ENCODE results near the gene TAC4.

TAC4 gene

DNA sequence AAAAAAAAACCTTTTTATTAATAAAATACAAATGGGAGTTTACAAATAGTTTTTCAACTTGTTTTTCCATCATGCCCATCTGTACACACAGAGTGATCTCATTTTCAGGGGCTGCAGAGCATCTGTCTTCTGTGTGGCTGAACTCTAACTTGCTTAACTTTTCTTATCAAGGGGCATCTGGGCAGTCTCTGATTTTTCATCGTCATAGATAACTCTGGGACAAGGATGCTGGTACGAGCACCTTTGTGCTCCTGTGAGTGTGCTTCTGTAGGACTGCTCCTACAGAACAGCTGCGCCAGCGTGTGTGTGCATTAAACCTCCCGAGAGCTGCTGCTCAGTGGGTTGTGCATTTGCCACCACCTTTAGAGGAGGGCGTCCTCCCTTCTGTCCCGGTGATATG, 34.6 kb upstream of the TAC4 start:
- Histone ChIP-seq H3K4me1 (ENCODE audit: control extremely low read depth in 1 of 4, control insufficient read depth in 4 of 4, insufficient read depth in 4 of 4, low read length in 3 of 4) (peaks cover 0 to 7% (median 3%) of the 10 kb centered on the region in 4 experiments), H3K27ac (ENCODE audit: insufficient read depth in 1 of 2, low read depth in 1 of 2, low read length in 2 of 2, poor library complexity in 1 of 2, severe bottlenecking in 2 of 2) (no peak overlapping the region), H3K9me3 (ENCODE audit: control extremely low read depth in 1 of 5, control insufficient read depth in 4 of 5, insufficient read depth in 2 of 5, low read depth in 1 of 5, low read length in 4 of 5) (no peaks in the 10 kb centered on the region), H3K36me3 (ENCODE audit: control insufficient read depth in 4 of 4, insufficient read depth in 4 of 4, low read length in 3 of 4) (no peaks in the 10 kb centered on the region), H3K4me3 (ENCODE audit: control insufficient read depth in 1 of 7, extremely low read depth in 1 of 7, insufficient read depth in 4 of 7, low read depth in 2 of 7, low read length in 6 of 7) (no peak overlapping the region), H3K27me3 (replicated peaks in 2 of 5; ENCODE audit: control insufficient read depth in 4 of 5, insufficient read depth in 5 of 5, low read length in 4 of 5) (peaks cover 0 to 74% (median 32%) of the 10 kb centered on the region in 5 experiments)
- no peak for DNase-seq
- 82% methylated on average over 7 of the region's 7 CpGs for WGBS (ENCODE audit: insufficient coverage)
- POLR2A ChIA-PET = no interaction called here
- CTCF ChIA-PET = interaction anchor here (0.7 to 1.6 kb wide), 4 partner anchors 16 to 114 kb away, joined by 3 to 11 read pairs (median 4); no protein-coding TSS in a partner anchor

DNA sequence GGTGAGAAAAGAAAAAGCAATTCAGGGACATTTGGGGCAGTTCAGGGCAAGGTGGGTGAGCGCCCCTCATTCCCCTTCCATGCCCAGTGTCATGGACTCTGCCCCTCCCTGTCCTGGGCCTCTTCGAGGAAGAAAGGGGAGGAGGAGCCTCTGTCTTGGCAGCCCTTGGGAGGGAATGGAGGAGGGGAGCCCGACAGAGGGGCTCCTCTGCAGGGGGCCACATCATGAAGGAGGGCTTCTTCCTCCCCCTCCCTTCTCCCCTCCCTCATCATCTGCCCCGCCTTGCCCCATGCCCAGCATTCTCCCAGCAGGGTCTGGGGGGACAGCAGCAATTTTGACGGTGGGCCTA, 33.2 kb upstream of the TAC4 start:
- 100% methylated on average over 1 of the region's 5 CpGs for WGBS (ENCODE audit: insufficient coverage)
- DNase-seq = no peak
- Histone ChIP-seq H3K36me3 (ENCODE audit: control insufficient read depth in 4 of 4, insufficient read depth in 4 of 4, low read length in 3 of 4) (no peaks in the 10 kb centered on the region), H3K9me3 (ENCODE audit: control extremely low read depth in 1 of 5, control insufficient read depth in 4 of 5, insufficient read depth in 2 of 5, low read depth in 1 of 5, low read length in 4 of 5) (no peaks in the 10 kb centered on the region), H3K27ac (ENCODE audit: insufficient read depth in 1 of 2, low read depth in 1 of 2, low read length in 2 of 2, poor library complexity in 1 of 2, severe bottlenecking in 2 of 2) (no peak overlapping the region), H3K27me3 (replicated peaks in 2 of 5; ENCODE audit: control insufficient read depth in 4 of 5, insufficient read depth in 5 of 5, low read length in 4 of 5) (peaks cover 0 to 71% (median 29%) of the 10 kb centered on the region in 5 experiments), H3K4me3 (ENCODE audit: control insufficient read depth in 1 of 7, extremely low read depth in 1 of 7, insufficient read depth in 4 of 7, low read depth in 2 of 7, low read length in 6 of 7) (no peak overlapping the region), H3K4me1 (ENCODE audit: control extremely low read depth in 1 of 4, control insufficient read depth in 4 of 4, insufficient read depth in 4 of 4, low read length in 3 of 4) (peaks cover 0 to 7% (median 3%) of the 10 kb centered on the region in 4 experiments)
- ChIA-PET POLR2A (no interaction called here), CTCF (interaction anchor here (1.1 to 11.4 kb wide), 5 partner anchors 20 to 172 kb away, joined by 3 to 96 read pairs (median 3); partner anchors contain the start of gene DLX3)

DNA sequence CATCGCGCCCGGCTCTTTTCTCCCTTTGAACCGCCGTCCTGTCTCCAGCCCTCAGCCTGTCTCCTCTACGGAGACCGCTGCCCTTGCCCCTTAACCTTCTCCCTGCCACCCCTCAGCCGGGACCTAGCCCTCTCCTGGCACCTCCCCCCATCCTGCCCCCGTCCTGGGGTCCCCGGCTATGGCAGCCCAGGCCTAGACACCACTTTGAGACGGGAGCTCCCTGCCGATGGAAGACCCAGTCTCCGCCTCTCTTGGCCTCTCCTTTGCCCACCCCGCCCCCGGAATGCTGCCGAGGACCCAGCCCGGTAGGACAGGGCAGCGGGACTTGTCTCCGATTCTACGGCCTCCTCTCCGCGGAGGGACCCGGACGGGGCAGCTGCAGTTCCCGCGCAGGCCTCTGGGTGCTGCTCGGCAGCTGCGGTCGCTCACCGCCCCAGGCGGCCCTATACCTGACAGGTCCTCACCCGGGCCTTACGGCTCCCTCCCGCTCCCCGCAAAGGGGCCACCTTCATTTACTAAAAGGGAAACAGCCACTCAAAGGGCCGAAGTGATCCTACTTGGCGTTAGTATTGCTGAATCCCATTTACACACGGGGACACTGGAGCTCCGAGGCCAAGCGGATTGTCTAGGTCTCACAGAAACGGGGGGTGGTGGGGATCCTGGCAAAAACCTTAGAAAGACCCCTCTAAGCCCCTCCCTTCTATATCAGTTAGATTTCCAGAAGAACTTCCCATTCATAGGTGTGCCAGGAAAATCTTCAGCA, 32.6 kb upstream of the TAC4 start:
- POLR2A ChIA-PET = no interaction called here
- H3K4me1 ChIP-seq (ENCODE audit: control extremely low read depth in 1 of 4, control insufficient read depth in 4 of 4, insufficient read depth in 4 of 4, low read length in 3 of 4) = peaks cover 0 to 7% (median 3%) of the 10 kb centered on the region in 4 experiments
- 4% methylated on average over 33 of the region's 41 CpGs for WGBS (ENCODE audit: insufficient coverage)

DNA sequence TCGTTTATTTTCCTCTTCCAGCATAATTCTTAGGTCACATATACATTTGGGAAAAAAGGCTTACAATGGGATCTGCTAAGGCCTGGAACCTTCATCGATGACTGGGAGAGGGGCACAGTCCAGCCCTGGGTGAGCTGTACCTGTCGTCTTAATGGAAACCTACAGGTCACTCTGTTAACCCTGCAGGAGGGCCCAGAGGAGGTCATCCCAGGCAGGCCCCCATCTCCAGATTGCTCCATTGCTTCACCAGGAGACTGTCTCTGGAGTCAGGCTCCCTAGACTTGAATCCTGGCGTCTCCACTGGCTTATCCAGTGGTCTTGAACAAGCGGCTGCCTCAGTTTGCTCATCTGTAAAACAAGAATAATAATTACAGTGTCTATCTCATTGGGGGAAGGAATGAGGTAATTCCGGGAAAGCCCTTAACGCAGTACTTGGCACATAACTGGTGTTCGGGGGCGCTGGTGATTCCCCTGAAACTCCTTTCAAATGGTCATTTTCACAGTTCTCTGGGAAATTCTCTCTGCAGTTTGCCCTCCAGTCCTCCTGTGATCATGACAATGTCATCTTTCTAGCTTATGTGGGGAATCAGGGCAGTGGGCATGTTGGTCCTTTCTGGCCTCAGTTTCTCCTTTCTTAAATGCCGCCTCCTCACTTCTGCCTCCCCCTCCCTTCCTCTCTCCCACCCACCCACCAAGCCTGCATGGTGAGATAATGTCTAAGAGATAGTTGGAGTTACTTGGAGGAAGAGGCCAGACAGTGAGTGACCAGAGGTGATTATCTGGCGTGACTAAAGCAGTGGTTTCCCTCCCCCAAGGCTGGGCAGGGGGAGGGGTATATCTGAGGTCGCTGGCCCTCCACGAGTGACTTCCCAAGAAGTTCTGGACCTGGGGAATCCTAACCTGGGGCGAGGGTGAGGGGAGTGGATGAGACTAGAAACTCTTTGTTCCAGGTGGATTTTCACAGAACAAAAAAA, 31.3 kb upstream of the TAC4 start:
- Histone ChIP-seq H3K9me3 (ENCODE audit: control extremely low read depth in 1 of 5, control insufficient read depth in 4 of 5, insufficient read depth in 2 of 5, low read depth in 1 of 5, low read length in 4 of 5) (no peaks in the 10 kb centered on the region), H3K27me3 (replicated peaks in 2 of 5; ENCODE audit: control insufficient read depth in 4 of 5, insufficient read depth in 5 of 5, low read length in 4 of 5) (peaks cover 0 to 70% (median 28%) of the 10 kb centered on the region in 5 experiments), H3K36me3 (ENCODE audit: control insufficient read depth in 4 of 4, insufficient read depth in 4 of 4, low read length in 3 of 4) (no peaks in the 10 kb centered on the region), H3K27ac (ENCODE audit: insufficient read depth in 1 of 2, low read depth in 1 of 2, low read length in 2 of 2, poor library complexity in 1 of 2, severe bottlenecking in 2 of 2) (no peak overlapping the region), H3K4me3 (ENCODE audit: control insufficient read depth in 1 of 7, extremely low read depth in 1 of 7, insufficient read depth in 4 of 7, low read depth in 2 of 7, low read length in 6 of 7) (no peak overlapping the region), H3K4me1 (ENCODE audit: control extremely low read depth in 1 of 4, control insufficient read depth in 4 of 4, insufficient read depth in 4 of 4, low read length in 3 of 4) (peaks cover 0 to 7% (median 3%) of the 10 kb centered on the region in 4 experiments)
- ChIA-PET POLR2A (no interaction called here), CTCF (interaction anchor here (0.8 to 11.4 kb wide), 6 partner anchors 19 to 118 kb away, joined by 3 to 96 read pairs (median 3); partner anchors contain the start of gene DLX3)
- WGBS (ENCODE audit: insufficient coverage) = 59% methylated on average over 8 of the region's 14 CpGs
- no peak for DNase-seq

More for the DNA sequence above, 32.6 kb upstream of the TAC4 start:
- Histone ChIP-seq H3K4me3 (ENCODE audit: control insufficient read depth in 1 of 7, extremely low read depth in 1 of 7, insufficient read depth in 4 of 7, low read depth in 2 of 7, low read length in 6 of 7) (peak overlapping the region in 3 of 7 experiments; percentile 19 to 55 (median 46)), H3K27ac (ENCODE audit: insufficient read depth in 1 of 2, low read depth in 1 of 2, low read length in 2 of 2, poor library complexity in 1 of 2, severe bottlenecking in 2 of 2) (no peak overlapping the region), H3K9me3 (ENCODE audit: control extremely low read depth in 1 of 5, control insufficient read depth in 4 of 5, insufficient read depth in 2 of 5, low read depth in 1 of 5, low read length in 4 of 5) (no peaks in the 10 kb centered on the region), H3K27me3 (replicated peaks in 2 of 5; ENCODE audit: control insufficient read depth in 4 of 5, insufficient read depth in 5 of 5, low read length in 4 of 5) (peaks cover 0 to 75% (median 29%) of the 10 kb centered on the region in 5 experiments), H3K36me3 (ENCODE audit: control insufficient read depth in 4 of 4, insufficient read depth in 4 of 4, low read length in 3 of 4) (no peaks in the 10 kb centered on the region)
- DNase-seq = peak; percentile 55 to 73 (median 72)
- CTCF ChIA-PET = interaction anchor here (0.8 to 11.4 kb wide), 8 partner anchors 19 to 173 kb away, joined by 3 to 96 read pairs (median 3); partner anchors contain the start of gene DLX3

DNA sequence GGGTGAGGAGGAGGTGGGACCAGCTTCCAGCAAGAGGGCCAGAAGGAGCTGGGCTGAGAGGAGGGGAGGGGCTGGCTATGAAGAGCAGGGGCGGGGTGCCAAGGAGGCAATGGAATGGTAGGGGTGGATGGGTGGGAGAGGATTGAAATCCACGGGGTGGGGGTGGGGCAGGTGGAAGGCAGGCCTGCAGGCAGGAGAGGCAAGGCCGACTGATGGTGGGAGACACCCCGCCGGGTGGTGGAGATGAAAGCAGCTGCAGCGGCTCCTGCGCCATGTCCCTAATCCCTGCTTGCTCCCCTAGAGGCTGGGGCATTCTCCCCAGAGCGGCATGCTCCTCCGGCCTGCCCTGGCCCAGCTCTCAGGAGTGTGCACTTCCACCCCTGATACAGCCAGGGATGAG, 27.8 kb upstream of the TAC4 start:
- ChIA-PET CTCF (interaction anchor here (1.0 to 11.4 kb wide), 7 partner anchors 9 to 122 kb away, joined by 3 to 96 read pairs (median 5); partner anchors contain the start of gene DLX3), POLR2A (no interaction called here)
- 100% methylated on average over 3 of the region's 9 CpGs for WGBS (ENCODE audit: insufficient coverage)
- no peaks in the 10 kb centered on the region for H3K9me3 ChIP-seq (ENCODE audit: control extremely low read depth in 1 of 5, control insufficient read depth in 4 of 5, insufficient read depth in 2 of 5, low read depth in 1 of 5, low read length in 4 of 5)
- no peak for DNase-seq
- peaks cover 0 to 14% (median 4%) of the 10 kb centered on the region in 4 experiments for H3K4me1 ChIP-seq (ENCODE audit: control extremely low read depth in 1 of 4, control insufficient read depth in 4 of 4, insufficient read depth in 4 of 4, low read length in 3 of 4)
- peaks cover 0 to 37% (median 8%) of the 10 kb centered on the region in 5 experiments for H3K27me3 ChIP-seq (replicated peaks in 2 of 5; ENCODE audit: control insufficient read depth in 4 of 5, insufficient read depth in 5 of 5, low read length in 4 of 5)
- no peak overlapping the region for H3K4me3 ChIP-seq (ENCODE audit: control insufficient read depth in 1 of 7, extremely low read depth in 1 of 7, insufficient read depth in 4 of 7, low read depth in 2 of 7, low read length in 6 of 7)
- H3K27ac ChIP-seq (ENCODE audit: insufficient read depth in 1 of 2, low read depth in 1 of 2, low read length in 2 of 2, poor library complexity in 1 of 2, severe bottlenecking in 2 of 2) = no peak overlapping the region
- no peaks in the 10 kb centered on the region for H3K36me3 ChIP-seq (ENCODE audit: control insufficient read depth in 4 of 4, insufficient read depth in 4 of 4, low read length in 3 of 4)

DNA sequence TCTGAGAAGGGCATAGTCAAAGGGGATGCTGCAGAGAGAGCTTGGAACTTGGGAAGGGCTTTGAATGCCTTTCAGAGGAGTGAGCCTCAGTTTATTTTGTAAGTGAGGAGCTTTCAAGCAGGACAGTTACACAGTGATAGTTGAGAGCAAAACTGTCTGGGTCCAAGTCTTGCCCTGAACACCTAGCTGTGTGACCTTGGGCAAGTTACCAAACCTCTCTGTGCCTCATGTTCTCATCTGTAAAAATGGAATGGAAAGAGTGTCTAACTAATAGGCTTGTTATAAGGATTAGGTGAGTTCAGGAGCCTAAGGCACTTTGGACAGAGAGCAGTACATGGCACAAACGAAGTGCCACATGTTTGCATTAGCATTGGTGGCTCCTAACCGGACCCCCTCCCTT, 27.0 kb upstream of the TAC4 start:
- no peak overlapping the region for H3K27ac ChIP-seq (ENCODE audit: insufficient read depth in 1 of 2, low read depth in 1 of 2, low read length in 2 of 2, poor library complexity in 1 of 2, severe bottlenecking in 2 of 2)
- ChIA-PET POLR2A (no interaction called here), CTCF (interaction anchor here (1.1 to 11.4 kb wide), 3 partner anchors 65 to 181 kb away, joined by 3 to 96 read pairs (median 5); partner anchors contain the start of genes DLX3 and ITGA3)
- no peak for DNase-seq
- peaks cover 0 to 11% (median 0%) of the 10 kb centered on the region in 4 experiments for H3K4me1 ChIP-seq (ENCODE audit: control extremely low read depth in 1 of 4, control insufficient read depth in 4 of 4, insufficient read depth in 4 of 4, low read length in 3 of 4)
- H3K4me3 ChIP-seq (ENCODE audit: control insufficient read depth in 1 of 7, extremely low read depth in 1 of 7, insufficient read depth in 4 of 7, low read depth in 2 of 7, low read length in 6 of 7) = no peak overlapping the region
- WGBS (ENCODE audit: insufficient coverage) = no CpG with 5 or more reads among the region's 2 CpGs
- H3K36me3 ChIP-seq (ENCODE audit: control insufficient read depth in 4 of 4, insufficient read depth in 4 of 4, low read length in 3 of 4) = no peaks in the 10 kb centered on the region
- H3K27me3 ChIP-seq (replicated peaks in 2 of 5; ENCODE audit: control insufficient read depth in 4 of 5, insufficient read depth in 5 of 5, low read length in 4 of 5) = peaks cover 0 to 30% (median 8%) of the 10 kb centered on the region in 5 experiments
- H3K9me3 ChIP-seq (ENCODE audit: control extremely low read depth in 1 of 5, control insufficient read depth in 4 of 5, insufficient read depth in 2 of 5, low read depth in 1 of 5, low read length in 4 of 5) = no peaks in the 10 kb centered on the region

Data from common myeloid progenitor, CD34-positive (primary cell).